Activated CD4-positive, alpha-beta T cell treated with anti-CD3 and anti-CD28 coated beads for 24 hours (primary cell): ENCODE data around the gene TMEM41B.
"Not testable (repeated sequence)": the region's sequence is repeated elsewhere in the genome, so short reads cannot be mapped to it uniquely, and the experiment has no call there.

Experiments used
- DNase-seq, 2 donors: peaks; one replicate each; pipeline ENCODE4 v3.0.0-alpha.2; 2020; ENCODE audit warnings: low read depth in 2 of 2

TMEM41B gene, protein sequence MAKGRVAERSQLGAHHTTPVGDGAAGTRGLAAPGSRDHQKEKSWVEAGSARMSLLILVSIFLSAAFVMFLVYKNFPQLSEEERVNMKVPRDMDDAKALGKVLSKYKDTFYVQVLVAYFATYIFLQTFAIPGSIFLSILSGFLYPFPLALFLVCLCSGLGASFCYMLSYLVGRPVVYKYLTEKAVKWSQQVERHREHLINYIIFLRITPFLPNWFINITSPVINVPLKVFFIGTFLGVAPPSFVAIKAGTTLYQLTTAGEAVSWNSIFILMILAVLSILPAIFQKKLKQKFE

DNA sequence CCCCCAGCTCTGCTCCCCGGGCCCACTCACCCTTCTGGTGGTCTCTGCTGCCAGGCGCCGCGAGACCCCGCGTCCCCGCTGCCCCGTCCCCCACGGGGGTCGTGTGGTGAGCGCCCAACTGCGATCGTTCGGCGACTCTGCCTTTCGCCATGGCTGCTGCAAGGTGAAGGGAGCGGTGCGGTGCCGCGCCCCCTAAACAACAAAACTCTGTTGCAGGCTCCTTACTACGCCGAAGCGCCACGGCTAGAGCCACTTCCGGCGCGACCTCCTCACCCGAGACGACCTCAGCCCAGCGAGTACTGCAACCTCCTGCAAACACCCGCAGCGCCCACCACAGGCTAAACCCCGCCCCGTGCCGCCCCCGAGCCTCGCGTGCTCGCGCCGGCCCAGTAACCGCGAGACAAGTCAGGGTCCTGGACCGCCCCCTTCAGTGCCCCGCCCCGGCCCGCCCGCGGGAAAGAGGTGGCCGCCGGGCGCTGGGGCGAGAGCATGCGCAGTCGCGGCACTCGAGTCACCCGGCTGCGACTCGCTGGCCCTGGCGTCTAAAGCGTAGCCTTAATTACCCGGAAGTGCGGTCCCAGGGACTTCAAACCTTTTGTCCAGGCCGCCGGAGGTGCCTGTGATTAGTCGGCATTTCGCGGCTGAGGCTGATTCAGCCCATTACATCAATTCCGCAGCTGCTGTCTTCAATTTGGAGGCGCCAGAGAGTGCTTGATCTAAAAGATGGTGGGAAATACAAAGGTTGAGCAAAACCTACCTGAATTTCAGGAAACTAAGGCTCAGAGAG is at the start of gene TMEM41B:
TSS of gene TMEM41B (minus strand) at position 303 of the 787 bp plus-strand sequence. CDS start at position 151, 152 bp downstream.
- DNase-seq, result peak; percentile 99

DNA sequence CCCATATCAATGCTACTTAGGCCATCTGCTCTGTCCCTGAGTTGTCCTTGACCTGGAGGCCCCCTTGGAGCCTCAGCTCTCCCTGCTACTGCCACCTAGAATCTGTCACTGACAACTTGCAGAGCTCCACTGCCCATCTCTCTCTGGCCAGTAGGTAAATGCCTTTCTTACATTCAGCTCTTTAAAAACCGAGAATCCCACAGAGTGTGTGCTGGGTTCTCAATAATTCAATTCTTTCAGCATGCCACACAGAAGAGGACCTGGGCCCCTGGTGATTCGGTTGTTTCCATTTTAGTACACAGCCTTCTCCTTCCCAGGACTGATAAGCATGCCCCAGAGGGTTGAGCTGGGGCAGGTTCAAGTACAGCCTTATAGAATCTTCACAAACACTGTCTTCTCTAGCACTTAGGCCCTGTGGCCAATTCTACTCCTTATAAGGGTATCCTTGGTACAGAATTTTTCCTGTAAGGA is 48.0 kb upstream of the TMEM41B start:
- DNase-seq, result no peak

DNA sequence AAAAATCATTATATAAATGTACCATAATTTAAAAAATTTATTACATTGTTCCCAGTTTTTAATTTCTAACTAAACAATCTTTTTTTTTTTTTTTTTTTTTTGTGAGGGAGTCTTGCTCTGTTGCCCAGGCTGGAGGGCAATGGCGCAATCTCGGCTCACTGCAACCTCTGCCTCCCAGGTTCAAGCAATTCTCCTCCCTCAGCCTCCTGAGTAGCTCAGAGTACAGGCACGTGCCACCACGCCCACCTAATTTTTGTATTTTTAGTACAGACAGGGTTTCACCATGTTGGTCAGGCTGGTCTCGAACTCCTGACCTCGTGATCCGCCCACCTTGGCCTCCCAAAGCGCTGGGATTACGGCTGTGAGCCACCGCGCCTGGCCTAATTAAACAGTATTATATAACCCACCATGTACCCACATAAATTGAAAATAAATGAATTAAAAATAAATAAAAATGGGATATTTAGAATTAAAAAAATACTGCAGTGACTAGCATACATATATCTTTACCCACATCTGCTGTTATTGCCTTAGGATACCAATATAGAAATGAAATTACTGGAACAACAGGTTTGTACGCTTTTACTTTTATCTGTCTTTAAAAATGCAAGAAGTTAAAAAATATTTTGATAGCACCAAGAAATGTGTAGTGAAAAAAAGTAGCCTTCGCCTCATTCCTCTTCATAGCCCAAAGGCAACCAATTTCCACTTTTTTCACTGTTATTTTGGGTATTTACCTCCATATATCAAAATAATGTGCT is 46.6 kb upstream of the TMEM41B start:
- DNase-seq, result not testable (repeated sequence)

DNA sequence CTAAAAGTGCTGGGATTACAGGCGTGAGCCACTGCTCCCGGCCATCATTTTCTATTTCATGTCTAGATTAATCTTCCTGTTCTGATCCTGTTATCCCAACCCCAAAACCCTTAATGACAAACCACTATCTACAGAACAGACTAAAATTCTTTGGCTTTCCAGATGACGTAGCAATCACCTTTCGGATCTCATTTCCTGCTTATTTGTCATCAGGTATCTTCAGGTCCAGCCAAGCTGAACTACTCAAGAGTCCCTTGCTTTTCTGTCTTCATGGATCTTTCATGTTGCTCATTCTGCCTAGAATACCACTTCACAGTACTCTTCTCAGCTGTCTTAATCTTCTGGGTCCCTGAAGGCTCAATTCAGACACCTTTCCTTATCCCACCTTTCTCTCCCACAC is 42.6 kb upstream of the TMEM41B start:
- DNase-seq, result no peak

DNA sequence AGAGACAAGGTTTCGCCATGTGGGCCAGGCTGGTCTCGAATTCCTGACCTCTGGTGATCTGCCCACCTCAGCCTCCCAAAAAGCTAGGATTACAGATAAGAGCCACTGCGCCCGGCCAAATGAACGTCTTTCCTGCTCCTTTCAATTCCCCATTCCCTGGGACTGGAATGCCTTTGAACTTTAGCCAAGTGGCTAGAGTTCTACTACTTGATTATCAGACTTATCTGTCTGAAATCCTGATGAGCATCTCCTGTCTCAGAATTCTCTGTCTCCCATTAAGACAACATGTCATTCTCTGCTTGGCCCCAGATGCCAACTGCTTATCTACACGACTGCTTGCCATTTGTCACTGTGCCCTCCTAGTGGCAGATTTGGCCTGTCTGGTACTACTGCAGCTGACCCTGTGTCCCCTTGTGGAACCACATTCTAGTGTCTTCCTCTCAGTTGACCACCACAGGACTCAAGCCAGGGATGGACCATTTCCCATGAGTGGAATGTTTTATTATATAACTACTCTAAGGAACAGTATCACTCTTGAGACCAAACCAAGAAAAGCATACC is 37.0 kb upstream of the TMEM41B start:
- DNase-seq, result no peak

DNA sequence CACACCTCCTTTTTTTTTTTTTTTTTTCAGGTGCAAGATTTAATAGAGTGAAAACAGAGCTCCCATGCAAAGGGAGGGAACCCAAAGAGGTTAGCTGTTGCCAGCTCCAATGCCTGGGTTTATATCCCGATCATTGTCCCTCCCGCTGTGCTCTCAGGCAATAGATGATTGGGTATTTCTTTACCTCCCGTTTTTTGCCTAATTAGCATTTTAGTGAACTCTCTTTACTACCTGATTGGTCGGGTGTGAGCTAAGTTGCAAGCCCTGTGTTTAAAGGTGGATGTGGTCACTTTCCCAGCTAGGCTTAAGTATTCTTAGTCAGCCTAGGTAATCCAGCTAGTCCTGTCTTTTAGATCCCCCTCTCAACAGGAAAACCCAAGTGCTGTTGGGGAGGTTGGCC is 33.4 kb upstream of the TMEM41B start:
- not testable (repeated sequence) for DNase-seq

DNA sequence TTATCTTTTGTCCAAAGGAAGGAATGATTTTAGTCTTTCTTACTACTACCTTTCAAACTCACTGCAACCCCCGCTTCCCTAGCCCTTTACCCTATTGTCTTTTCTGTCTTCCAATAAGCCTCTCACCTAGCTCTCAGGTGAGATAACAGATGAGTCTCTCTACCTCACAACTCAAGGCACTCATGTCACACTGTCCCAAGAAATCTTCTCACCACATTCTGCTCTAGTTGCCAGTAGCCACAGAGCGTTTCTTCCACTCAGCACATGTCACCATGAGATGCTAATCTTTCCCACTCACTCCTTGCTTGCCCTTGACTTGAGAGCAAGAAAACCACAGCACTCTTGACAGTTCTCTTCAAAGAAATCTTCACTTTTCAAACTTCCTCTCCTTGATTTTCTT is 32.7 kb upstream of the TMEM41B start:
- no peak for DNase-seq

DNA sequence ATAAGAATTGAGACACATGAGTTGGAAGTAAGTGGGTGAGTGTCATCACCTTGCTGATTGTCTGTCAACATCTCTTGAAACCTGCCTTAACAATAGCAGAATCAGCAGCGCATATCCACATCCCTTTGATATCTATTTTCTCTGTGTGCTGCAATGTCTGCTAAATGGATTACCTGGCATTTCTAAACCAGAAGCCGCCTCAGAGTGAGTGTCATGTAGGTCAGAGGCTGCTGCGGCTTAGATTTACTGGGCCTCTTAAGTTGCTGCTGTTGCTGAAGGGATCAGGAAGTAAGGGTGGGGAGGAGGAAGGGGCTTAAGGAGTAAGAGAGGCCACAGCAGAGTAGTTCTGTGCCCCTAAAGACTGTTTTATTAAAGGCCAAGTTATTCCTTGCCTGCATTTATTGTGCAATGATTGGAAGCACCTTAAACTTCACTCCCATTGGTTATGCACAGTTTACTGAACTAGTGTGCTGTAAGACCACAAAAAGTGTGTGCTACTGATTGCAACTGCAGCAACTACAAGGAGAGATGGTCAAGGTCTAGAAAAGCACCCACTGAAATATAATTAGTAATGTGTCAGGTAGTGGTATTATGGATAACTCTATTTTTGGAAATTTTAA is 29.8 kb upstream of the TMEM41B start:
- no peak for DNase-seq

DNA sequence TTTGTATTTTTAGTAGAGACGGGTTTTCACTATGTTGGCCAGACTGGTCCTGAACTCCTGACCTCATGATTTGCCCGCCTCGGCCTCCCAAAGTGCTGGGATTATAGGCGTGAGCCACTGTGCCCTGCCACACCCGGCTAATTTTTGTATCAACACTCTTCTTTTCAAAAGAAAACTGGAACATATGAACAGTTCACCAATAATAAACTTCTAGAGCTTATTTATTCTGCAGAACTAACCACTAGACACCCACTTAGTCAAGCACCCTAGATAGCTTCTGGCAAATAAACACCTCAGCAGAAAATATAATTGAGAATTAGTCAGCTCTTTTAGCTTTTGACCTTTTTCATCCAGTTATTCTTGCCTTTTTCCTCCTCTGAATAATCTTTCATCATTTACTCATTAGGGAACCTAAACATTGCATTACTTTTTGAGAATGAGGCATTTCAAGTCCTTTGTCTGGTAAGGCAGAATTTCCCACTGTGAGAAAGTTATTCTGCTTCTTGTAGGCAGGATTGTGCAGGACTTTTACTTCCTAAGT is 27.3 kb upstream of the TMEM41B start:
- no peak for DNase-seq

DNA sequence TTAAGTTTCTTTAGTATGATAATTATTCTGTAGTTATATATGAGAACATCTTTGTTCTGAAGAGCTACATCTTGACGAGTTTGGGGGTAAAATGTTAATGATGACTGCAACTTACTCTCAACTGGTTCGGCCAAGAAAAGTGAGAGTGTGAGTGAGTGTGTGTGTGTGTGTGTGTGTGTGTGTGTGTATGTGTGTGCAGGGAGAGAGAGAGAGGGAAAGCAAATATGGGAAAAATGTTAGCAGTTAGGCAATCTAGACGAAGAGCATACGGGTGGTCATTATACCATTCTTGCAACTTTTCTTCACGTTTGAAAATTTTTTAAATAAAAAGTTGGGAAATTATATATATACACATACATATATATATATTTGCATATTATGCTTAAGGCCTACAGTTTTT is 18.3 kb upstream of the TMEM41B start:
- no peak for DNase-seq

DNA sequence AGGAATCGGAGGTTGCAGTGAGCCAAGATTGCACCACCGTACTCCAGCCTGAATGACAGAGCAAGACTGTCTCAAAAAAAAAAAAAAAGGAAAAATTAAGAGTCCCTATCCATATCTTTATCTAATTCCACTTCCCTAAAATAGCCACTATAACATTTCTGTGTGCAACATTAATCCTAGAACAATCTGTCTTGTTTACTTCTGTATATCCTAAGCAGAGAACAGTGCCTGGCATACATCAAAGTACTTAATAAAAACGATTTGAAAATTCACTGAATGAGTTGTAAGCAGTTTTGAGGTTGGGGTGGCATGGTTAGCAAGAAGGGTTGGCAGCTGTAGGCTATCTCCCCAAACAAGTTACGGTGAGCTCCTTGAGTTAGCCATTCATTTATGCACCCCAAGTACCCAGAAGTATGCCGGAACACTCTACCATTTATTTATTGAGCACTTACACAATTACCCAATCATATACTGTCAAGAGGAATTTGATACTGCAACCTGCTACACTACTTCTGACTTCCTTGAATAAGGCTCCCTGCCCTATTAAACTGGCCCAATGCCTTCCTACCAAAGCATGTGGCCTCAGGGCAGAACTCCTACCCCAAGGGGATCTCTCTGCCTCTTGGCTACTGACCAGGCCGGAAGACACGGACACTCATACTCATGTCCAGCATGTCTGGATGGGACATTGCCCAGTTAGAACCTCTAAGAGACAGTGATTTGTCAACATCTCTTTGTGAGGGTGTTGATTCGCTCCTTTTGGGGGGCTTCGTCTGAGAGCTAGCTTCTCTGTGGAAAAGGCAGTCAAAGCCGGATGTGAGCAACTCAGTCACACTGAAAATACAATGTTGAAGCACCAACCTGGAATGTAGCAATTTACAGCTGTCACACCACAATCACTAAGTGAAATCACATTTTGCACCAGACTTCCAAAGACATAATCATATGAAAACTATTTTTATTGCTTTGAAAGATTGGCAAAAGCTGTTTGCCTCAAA is 16.3 kb upstream of the TMEM41B start:
- DNase-seq, result no peak

DNA sequence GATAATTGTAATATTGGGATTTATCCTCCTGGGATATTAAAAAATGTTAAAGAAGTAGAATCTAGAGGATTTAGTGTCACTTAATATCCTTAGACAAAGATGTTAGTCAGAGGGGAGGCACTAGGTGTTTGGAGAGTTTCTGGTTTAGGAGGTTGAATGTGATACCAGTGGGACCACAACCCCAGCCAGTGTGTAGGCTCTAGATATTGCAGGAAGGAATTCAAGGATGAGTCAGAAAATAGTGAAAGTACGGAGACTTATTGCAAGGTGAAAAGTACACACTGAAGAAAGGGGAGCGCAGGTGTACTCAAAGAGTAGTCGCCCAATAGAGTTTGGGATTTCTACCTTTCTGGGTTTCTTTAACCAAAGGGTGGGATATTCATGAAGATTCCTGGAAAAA is 5.7 kb upstream of the TMEM41B start:
- DNase-seq, result no peak

DNA sequence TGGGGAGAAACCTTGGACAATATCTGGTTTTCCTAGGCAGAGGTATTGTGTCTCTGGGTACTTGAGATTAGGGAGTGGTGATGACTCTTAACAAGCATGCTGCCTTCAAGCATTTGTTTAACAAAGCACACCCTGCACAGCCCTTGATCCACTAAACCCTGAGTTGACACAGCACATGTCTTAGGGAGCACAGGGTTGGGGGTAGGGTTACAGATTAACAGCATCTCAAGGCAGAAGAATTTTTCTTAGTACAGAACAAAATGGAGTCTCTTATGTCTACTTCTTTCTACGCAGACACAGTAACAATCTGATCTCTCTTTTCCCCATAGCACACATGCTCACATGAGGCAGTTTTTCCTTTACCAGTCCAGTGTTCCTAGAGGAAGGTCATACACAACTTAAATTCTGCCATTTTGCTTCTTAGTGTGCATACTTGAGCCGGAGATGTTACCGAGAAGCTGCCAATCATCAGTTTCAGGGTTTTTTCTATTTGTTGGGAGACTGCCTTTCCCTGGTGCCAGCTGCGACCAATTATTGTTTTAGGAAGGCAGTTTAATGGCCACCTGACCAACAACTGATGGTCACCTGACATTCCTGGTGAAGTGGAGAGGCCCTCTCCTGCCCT is 5.1 kb upstream of the TMEM41B start:
- DNase-seq, result not testable (repeated sequence)

DNA sequence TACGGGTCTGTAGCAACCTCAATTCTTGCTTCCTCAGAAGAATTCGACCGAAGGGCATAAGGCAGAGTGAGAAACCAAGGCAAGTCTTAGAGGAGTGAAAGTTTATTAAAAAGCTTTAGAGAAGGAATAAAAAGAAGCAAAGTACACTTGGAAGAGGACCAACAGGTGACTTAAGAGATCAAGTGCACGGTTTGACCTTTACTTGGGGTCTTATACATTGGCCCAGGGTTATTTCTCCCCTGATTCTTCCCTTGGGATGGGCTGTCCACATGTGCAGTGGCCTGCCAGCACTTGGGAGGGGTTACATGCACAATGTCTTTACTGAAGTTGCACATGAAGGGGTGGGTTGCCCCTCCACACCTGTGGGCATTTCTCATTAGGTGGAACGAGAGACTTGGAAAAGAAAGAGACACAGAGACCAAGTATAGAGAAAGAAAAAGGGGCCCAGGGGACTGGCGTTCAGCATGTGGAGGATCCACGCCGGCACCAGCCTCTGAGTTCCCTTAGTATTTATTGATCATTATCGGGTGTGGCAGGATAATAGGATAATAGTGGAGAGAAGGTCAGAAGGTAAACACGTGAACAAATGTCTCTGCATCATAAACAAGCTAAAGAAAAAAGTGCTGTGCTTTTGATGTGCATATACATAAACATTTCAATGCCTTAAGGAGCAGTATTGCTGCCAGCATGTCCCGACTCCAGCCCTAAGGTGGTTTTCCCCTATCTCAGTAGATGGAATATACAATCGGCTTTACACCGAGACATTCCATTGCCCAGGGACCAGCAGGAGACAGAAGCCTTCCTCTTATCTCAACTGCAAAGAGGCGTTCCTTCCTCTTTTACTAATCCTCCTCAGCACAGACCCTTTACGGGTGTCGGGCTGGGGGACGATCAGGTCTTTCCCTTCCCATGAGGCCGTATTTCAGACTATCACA is 4.3 kb upstream of the TMEM41B start:
- DNase-seq, result not testable (repeated sequence)

DNA sequence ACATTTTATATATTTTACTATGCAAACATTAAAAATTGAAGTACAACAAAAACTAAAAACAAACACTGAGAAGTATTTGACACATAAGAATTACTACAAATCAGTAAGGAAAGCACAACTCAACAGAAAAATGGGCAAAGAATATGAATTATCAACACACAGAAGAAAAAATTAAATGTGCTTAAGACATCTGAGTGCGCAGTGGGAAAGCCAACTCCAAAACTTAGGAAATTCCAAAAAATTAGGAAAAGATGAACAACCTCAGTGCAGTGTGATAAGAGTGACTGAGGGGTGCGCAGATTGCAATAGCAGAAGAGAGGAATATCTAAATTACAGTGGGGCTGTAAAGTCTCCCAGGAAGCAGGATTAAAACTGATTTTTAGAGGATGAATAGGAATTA is 1.9 kb upstream of the TMEM41B start:
- no peak for DNase-seq

DNA sequence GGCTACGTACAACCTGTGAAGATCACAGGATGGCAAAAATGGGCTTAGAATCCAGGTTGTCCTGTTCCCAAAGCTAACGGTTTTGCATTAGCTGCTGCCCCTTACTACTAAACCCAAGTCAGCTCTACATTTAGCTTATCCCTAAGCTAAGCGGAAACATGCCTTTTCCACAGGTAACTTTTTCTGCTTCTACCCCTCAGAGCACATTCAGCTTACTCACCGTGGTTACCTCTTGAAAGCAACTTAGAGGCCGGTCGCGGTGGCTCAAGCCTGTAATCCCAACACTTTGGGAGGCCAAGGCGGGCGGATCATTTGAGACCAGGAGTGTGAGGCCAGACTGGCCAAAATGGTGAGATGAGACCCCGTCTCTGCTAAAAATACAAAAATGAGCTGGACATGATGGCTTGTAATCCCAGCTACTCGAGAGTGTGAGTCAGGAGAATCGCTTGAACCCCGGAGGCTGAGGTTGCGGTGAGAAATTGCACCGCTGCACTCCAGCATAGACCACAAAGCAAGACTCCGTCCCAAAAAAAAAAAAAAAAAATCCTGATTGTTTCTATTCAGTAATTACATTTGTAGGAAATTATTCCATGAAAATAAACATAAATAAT is 790 bp upstream of the TMEM41B start:
- no peak for DNase-seq

DNA sequence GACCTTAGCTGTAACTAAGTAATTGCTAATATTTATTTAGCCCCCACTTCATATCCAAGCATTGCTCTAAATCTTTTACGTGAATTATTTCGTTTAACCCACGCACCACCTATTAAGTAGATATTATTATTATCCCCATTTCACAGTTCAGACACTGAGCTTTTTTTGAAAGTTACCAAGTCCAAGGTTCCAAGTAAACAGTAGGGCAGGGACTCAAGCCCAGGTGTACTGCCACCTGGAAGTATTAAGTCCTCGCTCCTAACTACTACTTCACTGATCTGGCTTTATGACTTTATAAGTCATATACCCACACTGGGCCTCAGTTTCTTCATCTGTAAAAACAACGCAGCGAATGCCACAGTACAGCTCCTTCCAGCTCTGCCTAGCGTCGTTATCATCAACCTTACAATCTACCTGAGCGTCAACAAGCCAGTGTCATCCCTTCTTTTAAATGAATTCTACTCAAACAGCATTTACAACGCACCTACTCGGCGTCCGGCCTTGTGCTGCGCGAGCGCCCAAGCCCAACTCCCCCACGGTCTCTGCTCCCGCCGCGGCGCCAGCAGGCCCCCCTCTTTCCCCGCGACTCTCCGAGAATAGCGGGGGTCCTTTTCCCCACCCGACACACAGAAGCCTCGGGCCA is 624 bp downstream of the TMEM41B start:
- peak in 1 of 2 donors; percentile 4 for DNase-seq
